BLaER1 (cell line): Measurements from ENCODE around the gene DSC2.
"Not testable (repeated sequence)": the region's sequence is repeated elsewhere in the genome, so short reads cannot be mapped to it uniquely, and the experiment has no call there.

ENCODE experiments used
- H3K27ac ChIP-seq: shearing (Covaris generic); formaldehyde crosslinking; 2 replicates; pipeline ENCODE4 v1.8.1; 2022
- H3K27me3 ChIP-seq: shearing (Covaris generic); formaldehyde crosslinking; 2 replicates; pipeline ENCODE4 v1.8.1; 2022
- H3K36me3 ChIP-seq: shearing (Covaris generic); formaldehyde crosslinking; 2 replicates; pipeline ENCODE4 v1.8.1; 2022
- H3K4me1 ChIP-seq: shearing (Covaris generic); formaldehyde crosslinking; 2 replicates; pipeline ENCODE4 v1.8.1; 2022
- H3K4me2 ChIP-seq: shearing (Covaris generic); formaldehyde crosslinking; 2 replicates; pipeline ENCODE4 v1.8.1; 2022
- H3K4me3 ChIP-seq: shearing (Covaris generic); formaldehyde crosslinking; 2 replicates; pipeline ENCODE4 v1.8.1; 2022
- H3K9ac ChIP-seq: shearing (Covaris generic); formaldehyde crosslinking; 2 replicates; pipeline ENCODE4 v1.8.1; 2022
- H3K9me3 ChIP-seq: shearing (Covaris generic); formaldehyde crosslinking; 2 replicates; pipeline ENCODE4 v1.8.1; 2022
- H4K20me1 ChIP-seq: shearing (Covaris generic); formaldehyde crosslinking; 2 replicates; pipeline ENCODE4 v1.8.1; 2022
- Cebpa-rat ChIP-seq: shearing (Covaris generic); IDR thresholded peaks from 2 replicates; pipeline ENCODE4 v1.8.1; 2022

The DSC2 gene

GRCh38 chr18:31102025-31102684 is at the start of gene DSC2:
DSC2 (minus strand) TSS chr18:31102421; CDS start chr18:31101971, 450 bp downstream.
- Histone ChIP-seq H3K4me2 (no peak within 1 kb of the TSS), H3K9ac (no peak within 1 kb of the TSS), H4K20me1 (no peaks in the 10 kb centered on the region), H3K27me3 (no peaks in the 10 kb centered on the region), H3K4me3 (no peak within 1 kb of the TSS), H3K4me1 (no peaks in the 10 kb centered on the region), H3K9me3 (peaks cover 17% of the 10 kb centered on the region), H3K36me3 (no peaks in the 10 kb centered on the region), H3K27ac (no peak within 1 kb of the TSS)
- TF ChIP-seq Cebpa-rat: no peak

GRCh38 chr18:31149351-31149750 is 47.1 kb upstream of the DSC2 start:
- no peak overlapping the region for H3K4me3 ChIP-seq
- H3K9ac ChIP-seq: no peak overlapping the region
- TF ChIP-seq Cebpa-rat: no peak
- H3K4me1 ChIP-seq: no peaks in the 10 kb centered on the region
- no peaks in the 10 kb centered on the region for H3K9me3 ChIP-seq
- H3K27ac ChIP-seq: no peak overlapping the region
- H4K20me1 ChIP-seq: no peaks in the 10 kb centered on the region
- no peak overlapping the region for H3K4me2 ChIP-seq
- no peaks in the 10 kb centered on the region for H3K36me3 ChIP-seq
- H3K27me3 ChIP-seq: no peaks in the 10 kb centered on the region

GRCh38 chr18:31148600-31148999 is 46.4 kb upstream of the DSC2 start:
- Histone ChIP-seq H3K4me3 (no peak overlapping the region), H3K9ac (no peak overlapping the region), H4K20me1 (no peaks in the 10 kb centered on the region), H3K4me2 (no peak overlapping the region), H3K36me3 (no peaks in the 10 kb centered on the region), H3K27me3 (no peaks in the 10 kb centered on the region), H3K4me1 (no peaks in the 10 kb centered on the region), H3K9me3 (no peaks in the 10 kb centered on the region), H3K27ac (no peak overlapping the region)
- TF ChIP-seq Cebpa-rat: no peak

GRCh38 chr18:31146809-31147208 is 44.6 kb upstream of the DSC2 start:
- no peak for TF ChIP-seq Cebpa-rat
- no peaks in the 10 kb centered on the region for H3K9me3 ChIP-seq
- no peaks in the 10 kb centered on the region for H3K4me1 ChIP-seq
- H3K36me3 ChIP-seq: no peaks in the 10 kb centered on the region
- H3K4me2 ChIP-seq: no peak overlapping the region
- no peaks in the 10 kb centered on the region for H3K27me3 ChIP-seq
- no peak overlapping the region for H3K4me3 ChIP-seq
- H3K27ac ChIP-seq: no peak overlapping the region
- H4K20me1 ChIP-seq: no peaks in the 10 kb centered on the region
- H3K9ac ChIP-seq: no peak overlapping the region

- Histone ChIP-seq H4K20me1 (no peaks in the 10 kb centered on the region), H3K27me3 (no peaks in the 10 kb centered on the region), H3K4me2 (no peak overlapping the region), H3K9me3 (no peaks in the 10 kb centered on the region), H3K9ac (no peak overlapping the region), H3K4me3 (no peak overlapping the region), H3K4me1 (no peaks in the 10 kb centered on the region), H3K36me3 (no peaks in the 10 kb centered on the region), H3K27ac (no peak overlapping the region)
- no peak for TF ChIP-seq Cebpa-rat
Observed at GRCh38 chr18:31143025-31143424, 40.8 kb upstream of the DSC2 start.

- H3K9me3 ChIP-seq: no peaks in the 10 kb centered on the region
- H3K27ac ChIP-seq: no peak overlapping the region
- no peaks in the 10 kb centered on the region for H4K20me1 ChIP-seq
- H3K4me2 ChIP-seq: no peak overlapping the region
- H3K4me3 ChIP-seq: no peak overlapping the region
- no peaks in the 10 kb centered on the region for H3K4me1 ChIP-seq
- H3K9ac ChIP-seq: no peak overlapping the region
- H3K36me3 ChIP-seq: no peaks in the 10 kb centered on the region
- no peak for TF ChIP-seq Cebpa-rat
- no peaks in the 10 kb centered on the region for H3K27me3 ChIP-seq
Observed at GRCh38 chr18:31138709-31139108, 36.5 kb upstream of the DSC2 start.

GRCh38 chr18:31134988-31135529 is 32.8 kb upstream of the DSC2 start:
- Histone ChIP-seq H3K36me3 (no peaks in the 10 kb centered on the region), H3K4me1 (no peaks in the 10 kb centered on the region), H3K9ac (no peak overlapping the region), H3K4me3 (no peak overlapping the region), H4K20me1 (no peaks in the 10 kb centered on the region), H3K4me2 (no peak overlapping the region), H3K9me3 (no peaks in the 10 kb centered on the region), H3K27ac (no peak overlapping the region), H3K27me3 (no peaks in the 10 kb centered on the region)
- no peak for TF ChIP-seq Cebpa-rat

GRCh38 chr18:31129398-31130115 is 27.3 kb upstream of the DSC2 start:
- no peaks in the 10 kb centered on the region for H3K4me1 ChIP-seq
- H3K9ac ChIP-seq: no peak overlapping the region
- no peaks in the 10 kb centered on the region for H4K20me1 ChIP-seq
- H3K9me3 ChIP-seq: no peaks in the 10 kb centered on the region
- no peak overlapping the region for H3K27ac ChIP-seq
- no peak overlapping the region for H3K4me3 ChIP-seq
- no peak for TF ChIP-seq Cebpa-rat
- H3K4me2 ChIP-seq: no peak overlapping the region
- no peaks in the 10 kb centered on the region for H3K36me3 ChIP-seq
- H3K27me3 ChIP-seq: no peaks in the 10 kb centered on the region

GRCh38 chr18:31125878-31126277 is 23.7 kb upstream of the DSC2 start:
- H3K4me1 ChIP-seq: no peaks in the 10 kb centered on the region
- no peak for TF ChIP-seq Cebpa-rat
- H3K4me2 ChIP-seq: no peak overlapping the region
- H3K9me3 ChIP-seq: no peaks in the 10 kb centered on the region
- no peak overlapping the region for H3K4me3 ChIP-seq
- H3K27ac ChIP-seq: no peak overlapping the region
- no peaks in the 10 kb centered on the region for H3K36me3 ChIP-seq
- H4K20me1 ChIP-seq: no peaks in the 10 kb centered on the region
- H3K27me3 ChIP-seq: no peaks in the 10 kb centered on the region
- H3K9ac ChIP-seq: no peak overlapping the region

- H3K4me1 ChIP-seq, H4K20me1 ChIP-seq, H3K9me3 ChIP-seq, H3K27me3 ChIP-seq, H3K9ac ChIP-seq, H3K27ac ChIP-seq, H3K36me3 ChIP-seq, H3K4me2 ChIP-seq, H3K4me3 ChIP-seq: not testable (repeated sequence)
Observed at GRCh38 chr18:31123125-31123524, 20.9 kb upstream of the DSC2 start.
